ENCODE measurements around the gene GALNT17.

The GALNT17 gene

DNA sequence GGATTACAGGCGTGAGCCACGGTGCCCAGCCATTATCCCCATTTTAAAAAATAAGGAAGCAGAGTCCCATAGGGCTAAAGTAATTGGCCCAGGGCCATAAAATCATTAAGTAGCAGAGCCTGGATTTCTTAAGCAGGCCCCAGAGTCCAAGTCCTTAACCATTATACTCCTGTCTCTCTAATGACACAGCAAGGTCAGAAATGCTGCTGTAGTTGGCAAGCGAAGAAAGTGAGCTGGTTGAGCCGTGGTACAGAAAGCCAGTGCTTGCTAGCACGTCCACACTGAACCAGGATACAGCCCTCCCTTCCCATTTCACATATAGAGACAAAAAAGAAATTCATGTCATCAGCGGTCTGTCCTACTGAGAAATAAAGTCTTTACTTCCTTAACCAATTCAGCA lies 562.7 kb downstream of the GALNT17 start:
- no peaks in the 10 kb centered on the region for H3K36me3 Mint-ChIP-seq
- H3K27me3 Mint-ChIP-seq, result no peaks in the 10 kb centered on the region
- H3K4me3 Mint-ChIP-seq, result no peak overlapping the region
- H3K27ac Mint-ChIP-seq, result no peak overlapping the region
- CTCF ChIA-PET, result no interaction called here
- H3K4me1 Mint-ChIP-seq, result no peaks in the 10 kb centered on the region
- DNase-seq, result no peak
- peaks cover 17% of the 10 kb centered on the region for H3K9me3 Mint-ChIP-seq

DNA sequence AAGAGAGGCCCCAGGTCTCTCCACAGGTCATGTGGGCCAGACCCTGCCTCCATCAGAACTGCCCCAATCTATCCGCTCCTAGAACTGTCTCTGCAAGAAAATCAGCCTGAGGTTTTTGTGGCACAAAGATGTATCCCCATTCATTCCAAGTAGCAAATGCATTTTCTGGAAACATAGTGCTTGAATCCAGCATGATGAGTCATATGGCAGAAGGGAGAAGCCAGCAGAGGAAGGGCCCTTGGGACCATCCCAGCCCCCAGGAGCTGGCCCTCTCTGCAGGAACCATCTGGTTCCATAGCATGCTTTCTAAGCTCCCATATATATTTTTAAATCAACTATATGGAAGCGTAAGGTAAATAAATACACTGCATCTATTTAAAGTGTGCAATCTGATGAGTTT lies 563.2 kb downstream of the GALNT17 start:
- Mint-ChIP-seq H3K36me3 (no peaks in the 10 kb centered on the region), H3K27me3 (no peaks in the 10 kb centered on the region), H3K27ac (no peak overlapping the region), H3K9me3 (peaks cover 17% of the 10 kb centered on the region), H3K4me3 (no peak overlapping the region), H3K4me1 (no peaks in the 10 kb centered on the region)
- CTCF ChIA-PET, result no interaction called here
- no peak for DNase-seq

DNA sequence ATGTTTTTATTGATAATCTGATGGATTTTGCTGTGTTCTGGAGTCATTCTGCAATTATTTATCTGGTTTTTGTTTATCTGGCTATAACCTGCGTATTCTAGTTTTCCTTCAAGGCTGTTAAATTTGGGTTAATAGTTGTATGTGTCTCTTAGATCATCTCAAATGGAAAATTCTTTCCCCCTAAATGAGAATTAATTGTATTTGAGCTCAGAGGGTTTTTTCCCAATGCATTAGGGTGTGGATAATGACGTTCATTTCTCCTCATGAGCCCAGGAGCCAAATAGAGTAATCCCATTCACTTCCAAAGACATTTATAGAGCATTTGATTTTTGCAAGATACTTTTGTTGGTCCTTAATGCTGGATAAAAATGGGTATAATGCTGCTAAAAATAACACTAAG lies 564.6 kb downstream of the GALNT17 start:
- no peak overlapping the region for H3K27ac Mint-ChIP-seq
- H3K4me1 Mint-ChIP-seq, result no peaks in the 10 kb centered on the region
- no peak overlapping the region for H3K4me3 Mint-ChIP-seq
- H3K27me3 Mint-ChIP-seq, result no peaks in the 10 kb centered on the region
- no peaks in the 10 kb centered on the region for H3K36me3 Mint-ChIP-seq
- H3K9me3 Mint-ChIP-seq, result peaks cover 17% of the 10 kb centered on the region
- DNase-seq, result no peak
- CTCF ChIA-PET, result no interaction called here

DNA sequence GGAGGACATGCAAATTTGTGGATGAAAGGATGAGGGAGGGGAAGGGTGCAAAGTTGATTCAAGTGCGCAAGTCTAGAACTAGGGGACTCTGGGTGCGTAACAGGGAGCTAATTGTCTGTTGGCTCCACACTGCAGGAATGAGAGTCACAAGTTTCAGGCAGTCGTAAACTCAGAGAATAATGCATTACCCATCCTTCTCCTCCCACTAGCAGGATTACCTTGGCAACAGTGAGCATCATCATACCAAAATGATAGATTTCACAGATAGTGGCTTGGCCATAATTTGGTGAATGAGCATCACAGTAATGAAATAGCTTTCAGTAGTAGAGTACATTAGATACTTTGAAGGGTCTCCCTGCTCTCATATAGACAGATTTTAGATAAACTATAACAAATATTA lies 565.5 kb downstream of the GALNT17 start:
- Mint-ChIP-seq H3K27ac (no peak overlapping the region), H3K4me1 (no peaks in the 10 kb centered on the region), H3K9me3 (peaks cover 17% of the 10 kb centered on the region), H3K4me3 (no peak overlapping the region), H3K27me3 (no peaks in the 10 kb centered on the region), H3K36me3 (no peaks in the 10 kb centered on the region)
- DNase-seq, result no peak
- CTCF ChIA-PET, result no interaction called here

DNA sequence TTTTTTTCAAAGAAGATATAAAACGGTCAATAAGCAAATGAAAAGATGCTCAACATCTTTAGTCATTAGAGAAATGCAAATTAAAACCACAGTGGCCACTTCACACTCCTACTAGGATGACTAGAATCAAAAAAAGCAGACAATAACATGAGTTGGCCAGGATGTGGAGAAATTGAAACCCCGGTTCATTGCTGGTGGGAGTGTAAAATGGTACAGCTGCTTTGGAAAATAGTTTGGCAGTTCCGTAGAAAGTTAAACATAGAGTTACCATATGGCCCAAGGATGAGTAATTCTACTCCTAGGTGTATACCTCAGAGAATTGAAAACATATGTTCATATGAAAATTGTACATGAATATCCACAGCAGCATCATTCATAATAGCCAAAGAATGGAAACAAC lies 573.3 kb downstream of the GALNT17 start:
- Mint-ChIP-seq H3K36me3 (no peaks in the 10 kb centered on the region), H3K4me1 (no peaks in the 10 kb centered on the region), H3K27me3 (no peaks in the 10 kb centered on the region), H3K27ac (no peak overlapping the region), H3K4me3 (no peak overlapping the region), H3K9me3 (peaks cover 25% of the 10 kb centered on the region)
- CTCF ChIA-PET, result no interaction called here
- no peak for DNase-seq

DNA sequence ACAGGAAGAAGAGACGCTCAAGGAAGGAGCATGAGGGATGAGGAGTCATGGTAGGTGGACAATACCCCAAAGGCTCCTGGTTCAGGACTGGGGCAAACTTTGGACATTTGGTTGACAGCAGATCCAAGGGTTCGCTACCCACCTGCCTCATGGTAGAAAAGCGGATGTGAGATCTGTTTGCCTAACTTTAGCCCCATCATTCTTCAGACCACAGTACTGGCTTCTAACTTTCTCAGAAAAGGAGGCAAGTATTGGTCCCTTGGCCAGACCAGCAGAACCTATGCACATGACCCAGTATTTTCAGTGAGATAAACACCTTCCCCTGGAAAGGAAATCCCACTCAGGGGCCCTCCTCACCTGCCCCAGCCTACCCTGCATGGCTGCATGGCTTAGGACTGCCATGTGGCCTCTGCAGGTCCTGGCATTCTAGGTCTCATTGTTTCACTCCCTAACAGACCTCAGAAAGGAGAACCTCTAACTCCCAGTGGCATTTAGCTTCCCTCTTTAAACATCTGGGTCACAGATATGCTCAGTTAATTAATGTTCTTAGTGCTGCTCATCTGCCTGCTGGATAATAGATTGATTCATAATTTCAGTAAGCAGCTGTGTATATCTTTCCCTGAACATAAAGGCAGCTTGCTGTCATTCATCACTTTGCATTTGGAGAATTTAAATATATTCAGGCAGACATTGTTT lies 574.1 kb downstream of the GALNT17 start:
- CTCF ChIA-PET, result no interaction called here

DNA sequence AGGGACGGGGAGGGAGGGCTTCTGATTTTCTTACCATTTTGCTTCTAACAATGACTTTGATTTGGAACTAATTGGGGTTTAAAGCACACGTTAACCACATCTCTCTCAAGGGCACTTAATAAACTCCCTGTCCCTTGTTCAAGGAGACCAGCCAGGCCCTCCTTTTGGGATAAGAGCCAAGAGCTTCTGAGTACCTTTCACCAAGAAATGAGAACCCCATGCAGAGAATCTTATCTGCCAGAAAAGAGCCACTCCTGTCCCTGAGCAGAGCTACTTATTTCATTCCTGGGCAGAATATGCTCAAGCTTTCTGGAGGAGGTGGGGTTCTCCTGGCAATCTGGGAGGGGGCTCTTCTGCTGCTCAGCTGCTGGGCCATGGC lies 574.6 kb downstream of the GALNT17 start:
- CTCF ChIA-PET, result no interaction called here
- Mint-ChIP-seq H3K9me3 (peaks cover 24% of the 10 kb centered on the region), H3K27ac (no peak overlapping the region), H3K27me3 (no peaks in the 10 kb centered on the region), H3K36me3 (no peaks in the 10 kb centered on the region), H3K4me1 (no peaks in the 10 kb centered on the region), H3K4me3 (no peak overlapping the region)
- no peak for DNase-seq

More for the DNA sequence above, 574.1 kb downstream of the GALNT17 start:
- Mint-ChIP-seq H3K4me1 (no peaks in the 10 kb centered on the region), H3K4me3 (no peak overlapping the region), H3K27me3 (no peaks in the 10 kb centered on the region), H3K27ac (no peak overlapping the region), H3K9me3 (peaks cover 20% of the 10 kb centered on the region), H3K36me3 (no peaks in the 10 kb centered on the region)
- DNase-seq, result no peak

DNA sequence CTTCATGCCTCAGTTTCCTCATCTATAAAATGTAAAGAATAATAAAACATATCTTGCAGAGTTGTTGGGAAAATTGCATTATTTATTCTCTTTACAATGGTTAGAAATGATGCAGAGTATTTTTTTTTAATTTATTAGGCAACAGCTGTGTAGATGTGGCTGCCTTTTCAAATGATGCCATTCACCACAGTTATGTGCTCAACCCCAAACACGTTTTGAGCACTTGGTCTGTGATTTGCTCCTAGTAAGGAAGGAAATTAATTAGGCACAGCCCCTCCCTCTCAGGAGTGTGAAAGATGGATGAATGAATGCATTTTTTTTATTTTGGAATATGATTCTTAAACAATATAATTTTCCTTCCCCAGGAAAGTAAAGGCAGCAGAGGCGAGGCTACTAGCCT lies 575.1 kb downstream of the GALNT17 start:
- no peak for DNase-seq
- Mint-ChIP-seq H3K36me3 (no peaks in the 10 kb centered on the region), H3K9me3 (peaks cover 25% of the 10 kb centered on the region), H3K27ac (no peak overlapping the region), H3K4me1 (no peaks in the 10 kb centered on the region), H3K27me3 (no peaks in the 10 kb centered on the region), H3K4me3 (no peak overlapping the region)
- CTCF ChIA-PET, result no interaction called here

DNA sequence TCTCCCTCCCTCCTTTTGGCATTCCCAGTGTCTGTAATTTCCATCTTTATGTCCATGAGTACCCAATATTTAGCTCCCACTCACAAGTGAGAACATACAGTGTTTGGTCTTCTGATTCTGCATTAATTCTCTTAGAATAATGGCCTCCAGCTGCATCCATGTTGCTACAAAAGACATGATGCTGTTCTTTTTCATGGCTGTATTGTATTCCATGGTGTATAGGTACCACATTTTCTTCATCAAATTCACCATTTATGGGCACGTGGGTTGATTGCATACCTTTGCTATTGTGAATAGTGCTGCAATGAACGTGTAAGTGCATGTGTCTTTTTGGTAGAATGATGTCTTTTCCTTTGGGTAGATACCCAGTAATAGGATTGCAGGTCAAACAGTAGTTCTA lies 576.8 kb downstream of the GALNT17 start:
- peaks cover 24% of the 10 kb centered on the region for H3K9me3 Mint-ChIP-seq

DNA sequence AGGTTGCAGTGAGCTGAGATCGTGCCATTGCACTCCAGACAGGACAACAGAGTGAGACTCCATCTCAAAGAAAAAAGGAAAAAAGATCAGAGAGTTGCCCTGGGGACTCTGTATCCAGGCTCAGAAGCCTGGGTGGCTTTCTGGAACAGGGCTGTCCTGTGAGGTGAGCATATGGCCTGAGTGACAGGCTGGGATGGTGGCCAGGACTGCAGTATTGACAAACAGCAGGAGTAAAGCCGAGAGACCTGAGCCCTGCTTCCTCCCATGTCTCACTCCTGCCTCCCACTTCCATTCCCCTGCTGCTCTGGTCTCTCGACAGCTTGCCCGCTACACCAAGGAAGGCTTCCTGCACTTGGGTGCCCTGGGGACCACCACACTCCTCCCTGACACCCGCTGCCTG lies 578.5 kb downstream of the GALNT17 start:
- no peak overlapping the region for H3K27ac Mint-ChIP-seq
- peaks cover 24% of the 10 kb centered on the region for H3K9me3 Mint-ChIP-seq
- no peaks in the 10 kb centered on the region for H3K27me3 Mint-ChIP-seq
- no peaks in the 10 kb centered on the region for H3K4me1 Mint-ChIP-seq
- H3K36me3 Mint-ChIP-seq, result no peaks in the 10 kb centered on the region
- no peak for DNase-seq
- CTCF ChIA-PET, result no interaction called here
- H3K4me3 Mint-ChIP-seq, result no peak overlapping the region

More for the DNA sequence above, 576.8 kb downstream of the GALNT17 start:
- Mint-ChIP-seq H3K4me1 (no peaks in the 10 kb centered on the region), H3K27ac (no peak overlapping the region), H3K27me3 (no peaks in the 10 kb centered on the region), H3K36me3 (no peaks in the 10 kb centered on the region), H3K4me3 (no peak overlapping the region)
- CTCF ChIA-PET, result no interaction called here
- DNase-seq, result no peak

DNA sequence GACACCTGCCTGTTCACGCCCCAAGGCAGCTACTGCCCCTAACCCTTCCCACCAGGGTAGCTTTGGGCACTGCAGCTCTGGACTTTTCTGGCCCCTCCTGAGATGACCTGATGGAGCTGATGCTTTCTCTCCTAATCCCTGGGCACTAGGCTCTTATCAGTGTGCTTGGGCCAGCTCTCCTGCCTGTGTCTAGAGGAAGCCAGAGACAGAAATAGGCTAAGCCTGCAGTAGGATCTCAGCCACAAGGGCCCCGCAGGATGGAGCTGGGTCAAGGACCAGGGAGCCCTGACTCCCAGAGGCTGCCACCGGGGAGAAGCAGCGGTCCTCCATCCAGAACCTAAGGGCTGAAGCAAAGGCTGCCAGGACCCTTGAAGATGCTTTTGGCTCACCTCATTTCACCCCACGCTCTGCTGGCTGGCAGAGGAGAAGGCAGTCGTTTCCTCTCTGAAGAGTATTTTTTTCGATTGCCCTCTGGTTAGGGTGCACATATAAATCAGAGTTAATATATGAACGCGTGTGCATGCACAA lies 580.8 kb downstream of the GALNT17 start:
- H3K36me3 Mint-ChIP-seq, result no peaks in the 10 kb centered on the region
- CTCF ChIA-PET, result no interaction called here
- H3K27me3 Mint-ChIP-seq, result no peaks in the 10 kb centered on the region
- peaks cover 24% of the 10 kb centered on the region for H3K9me3 Mint-ChIP-seq
- H3K4me3 Mint-ChIP-seq, result no peak overlapping the region
- no peak for DNase-seq
- no peak overlapping the region for H3K27ac Mint-ChIP-seq
- no peaks in the 10 kb centered on the region for H3K4me1 Mint-ChIP-seq

DNA sequence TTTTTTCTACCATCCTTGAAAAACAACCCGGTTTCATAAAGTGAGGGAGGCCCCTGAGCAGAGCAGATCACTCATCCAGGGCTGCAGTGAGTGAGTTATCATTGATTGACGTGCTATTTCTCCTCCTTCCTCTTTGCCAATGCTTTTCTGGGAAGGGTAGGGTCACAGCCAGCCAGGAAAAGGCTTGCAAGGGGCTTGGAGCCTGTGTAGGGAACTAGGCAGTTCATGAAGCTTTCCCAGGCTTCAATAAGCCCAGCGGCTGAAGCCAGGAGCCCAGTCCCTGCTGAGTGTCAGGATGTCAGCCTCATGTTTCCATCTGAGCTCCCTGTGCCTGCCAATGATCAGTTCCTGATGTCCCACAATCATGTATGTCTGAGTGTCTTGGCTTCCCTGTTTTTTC lies 584.7 kb downstream of the GALNT17 start:
- peaks cover 16% of the 10 kb centered on the region for H3K9me3 Mint-ChIP-seq
- no peaks in the 10 kb centered on the region for H3K4me1 Mint-ChIP-seq
- H3K36me3 Mint-ChIP-seq, result no peaks in the 10 kb centered on the region
- CTCF ChIA-PET, result no interaction called here
- H3K27ac Mint-ChIP-seq, result no peak overlapping the region
- no peak for DNase-seq
- no peak overlapping the region for H3K4me3 Mint-ChIP-seq
- H3K27me3 Mint-ChIP-seq, result no peaks in the 10 kb centered on the region

DNA sequence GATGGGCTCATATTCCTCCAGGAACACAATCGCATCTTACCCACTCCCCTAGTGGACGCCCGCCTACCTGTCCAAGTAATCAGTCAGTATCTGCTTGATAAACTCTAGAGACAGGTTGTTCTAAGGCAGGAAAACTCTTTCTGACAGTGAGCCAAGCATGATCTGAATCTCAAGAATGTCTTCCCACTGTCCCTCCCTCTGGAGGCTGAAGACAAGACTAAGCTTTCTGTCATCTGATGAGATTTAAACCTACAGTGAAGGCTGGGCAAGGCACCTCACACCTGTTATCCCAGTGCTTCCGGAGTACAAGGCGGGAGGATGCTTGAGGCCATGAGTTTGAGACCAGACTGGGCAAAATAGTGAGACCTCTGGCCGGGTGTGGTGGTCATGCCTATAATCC lies 586.6 kb downstream of the GALNT17 start:
- Mint-ChIP-seq H3K36me3 (no peaks in the 10 kb centered on the region), H3K4me3 (no peak overlapping the region), H3K27ac (no peak overlapping the region), H3K4me1 (no peaks in the 10 kb centered on the region), H3K9me3 (peaks cover 12% of the 10 kb centered on the region), H3K27me3 (no peaks in the 10 kb centered on the region)
- CTCF ChIA-PET, result no interaction called here
- no peak for DNase-seq

DNA sequence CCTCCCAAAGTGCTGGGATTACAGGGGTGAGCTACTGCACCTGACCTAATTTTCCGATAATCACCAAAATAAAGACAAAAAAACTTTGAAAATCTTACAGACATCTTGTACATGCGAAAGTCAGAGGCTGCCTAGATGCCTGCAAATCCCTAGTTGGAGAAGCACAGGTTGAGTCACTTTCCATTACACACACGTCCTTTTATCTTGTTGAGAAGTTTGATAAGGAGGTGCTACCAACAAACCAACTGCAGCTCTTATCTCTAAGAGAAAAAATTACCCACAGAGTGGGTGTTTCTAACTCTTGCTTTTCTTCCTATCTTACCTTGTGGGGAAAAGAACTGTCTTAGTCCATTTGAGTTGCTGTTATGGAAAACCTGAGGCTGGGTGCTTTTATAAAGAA lies 589.8 kb downstream of the GALNT17 start:
- Mint-ChIP-seq H3K9me3 (peaks cover 16% of the 10 kb centered on the region), H3K4me1 (no peaks in the 10 kb centered on the region), H3K36me3 (no peaks in the 10 kb centered on the region), H3K27me3 (no peaks in the 10 kb centered on the region), H3K4me3 (no peak overlapping the region), H3K27ac (no peak overlapping the region)
- no peak for DNase-seq
- CTCF ChIA-PET, result interaction anchor here (0.9 kb wide), 1 partner anchor 12 kb away, joined by 5 read pairs; no protein-coding TSS in a partner anchor

DNA sequence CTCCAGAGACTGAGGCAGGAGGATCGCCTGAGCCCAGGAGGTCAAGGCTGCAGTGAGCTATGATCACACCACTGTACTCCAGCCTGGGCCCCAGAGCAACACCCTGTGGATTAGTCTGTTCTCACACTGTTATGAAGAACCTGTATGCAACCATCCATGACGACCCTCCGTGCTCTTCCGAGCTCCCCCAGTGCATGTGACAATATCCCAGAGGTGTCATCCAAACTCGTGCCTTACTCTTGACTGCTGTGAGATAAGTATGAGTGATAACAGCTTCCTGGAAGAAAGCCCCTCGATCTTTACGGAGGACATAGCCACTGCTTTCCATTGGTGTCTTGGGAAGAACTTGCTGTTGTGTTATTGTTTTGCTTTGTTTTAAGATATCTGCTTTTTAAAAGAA lies 591.9 kb downstream of the GALNT17 start:
- H3K27ac Mint-ChIP-seq, result no peak overlapping the region
- no peak for DNase-seq
- H3K4me3 Mint-ChIP-seq, result no peak overlapping the region
- CTCF ChIA-PET, result no interaction called here
- H3K9me3 Mint-ChIP-seq, result peaks cover 20% of the 10 kb centered on the region
- H3K27me3 Mint-ChIP-seq, result no peaks in the 10 kb centered on the region
- no peaks in the 10 kb centered on the region for H3K4me1 Mint-ChIP-seq
- H3K36me3 Mint-ChIP-seq, result no peaks in the 10 kb centered on the region

DNA sequence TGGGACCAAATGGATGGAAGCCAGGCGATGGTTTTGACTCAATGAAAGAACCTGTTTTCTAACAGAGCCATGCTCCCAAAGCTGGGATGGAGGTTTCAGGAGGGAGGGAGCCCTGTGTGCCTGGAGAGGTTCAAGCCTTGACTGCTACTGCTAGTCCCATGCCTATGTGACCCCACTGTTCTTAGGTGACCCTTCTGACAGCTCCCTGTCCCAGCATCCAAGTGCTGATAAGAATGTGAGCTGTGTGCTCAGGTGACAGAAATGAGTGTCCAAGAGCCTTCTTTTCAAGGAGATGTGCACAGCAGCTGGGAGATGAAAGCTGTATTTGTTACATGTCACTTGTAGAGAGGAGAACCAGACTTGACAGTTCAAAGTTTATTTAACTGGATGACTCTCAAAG lies 595.4 kb downstream of the GALNT17 start:
- H3K27ac Mint-ChIP-seq, result no peak overlapping the region
- DNase-seq, result no peak
- H3K4me3 Mint-ChIP-seq, result no peak overlapping the region
- no peaks in the 10 kb centered on the region for H3K36me3 Mint-ChIP-seq
- no peaks in the 10 kb centered on the region for H3K27me3 Mint-ChIP-seq
- peaks cover 15% of the 10 kb centered on the region for H3K9me3 Mint-ChIP-seq
- no peaks in the 10 kb centered on the region for H3K4me1 Mint-ChIP-seq
- CTCF ChIA-PET, result no interaction called here

Measured in activated naive CD4-positive, alpha-beta T cell treated with anti-CD3 and anti-CD28 coated beads, Interleukin-2, amount 10 ng/mL, durations not matched to agents 7 days and 5 days (primary cell).